Effector CD8-positive, alpha-beta T cell (primary cell): ENCODE data around the gene ERBIN.
"Not testable (repeated sequence)": the region's sequence is repeated elsewhere in the genome, so short reads cannot be mapped to it uniquely, and the experiment has no call there.

Source experiments
- DNase-seq: peaks from one replicate; lab custom pipeline; 2025; lab: John Stamatoyannopoulos, UW

Gene ERBIN

GRCh38 chr5:65967288-65968066 lies 41.1 kb downstream of the ERBIN start:
- no peak for DNase-seq

- no peak for DNase-seq
These were observed 43.4 kb downstream of the ERBIN start for GRCh38 chr5:65969539-65970393.

GRCh38 chr5:65970481-65971367 lies 44.3 kb downstream of the ERBIN start:
- no peak for DNase-seq

- DNase-seq, result no peak
These were observed 45.3 kb downstream of the ERBIN start for GRCh38 chr5:65971643-65972042.

GRCh38 chr5:65972896-65973295 lies 46.5 kb downstream of the ERBIN start:
- DNase-seq, result not testable (repeated sequence)

GRCh38 chr5:65978251-65978650 lies 51.9 kb downstream of the ERBIN start:
- DNase-seq, result no peak

GRCh38 chr5:65981548-65981947 lies 55.2 kb downstream of the ERBIN start:
- no peak for DNase-seq

GRCh38 chr5:65981969-65982619 lies 55.7 kb downstream of the ERBIN start:
- DNase-seq, result no peak

- DNase-seq, result no peak
These were observed 56.3 kb downstream of the ERBIN start for GRCh38 chr5:65982635-65983034.

- DNase-seq, result no peak
These were observed 57.9 kb downstream of the ERBIN start for GRCh38 chr5:65984098-65984885.

- no peak for DNase-seq
These were observed 59.7 kb downstream of the ERBIN start for GRCh38 chr5:65986050-65986451.

GRCh38 chr5:65986796-65987195 lies 60.4 kb downstream of the ERBIN start:
- DNase-seq, result no peak

GRCh38 chr5:65987982-65988381 lies 61.6 kb downstream of the ERBIN start:
- DNase-seq, result no peak

- no peak for DNase-seq
These were observed 62.8 kb downstream of the ERBIN start for GRCh38 chr5:65989158-65989557.

GRCh38 chr5:65992630-65993029 lies 66.3 kb downstream of the ERBIN start:
- no peak for DNase-seq

- no peak for DNase-seq
These were observed 67.9 kb downstream of the ERBIN start for GRCh38 chr5:65994117-65994786.

GRCh38 chr5:65999061-65999723 lies 72.8 kb downstream of the ERBIN start:
- DNase-seq, result no peak

- no peak for DNase-seq
These were observed 75.6 kb downstream of the ERBIN start for GRCh38 chr5:66001952-66002351.

- no peak for DNase-seq
These were observed 76.0 kb downstream of the ERBIN start for GRCh38 chr5:66002415-66002814.

- DNase-seq, result no peak
These were observed 77.8 kb downstream of the ERBIN start for GRCh38 chr5:66004216-66004615.
